A375 (cell line): Measurements from ENCODE around the gene SPAG8. TPM values are rescaled to one million over a fixed set of nuclear protein-coding genes. Genes with fewer than 3 reads are reported as not detected.

Experiments used
- small RNA-seq: library from RNA; depleted of rRNA; stranded (forward); fragments of <200 nt; gene quantifications from one replicate; pipeline ENCODE3, GENCODE V24; 2014
- total RNA-seq: library from RNA; depleted of rRNA; stranded (reverse); fragments of >200 nt; shearing (Covaris generic); gene quantifications from 2 replicates; pipeline ENCODE4 v1.2.3, GENCODE V29; 2014; rRNA removed

The SPAG8 gene
- total RNA-seq: 1.2 and 3.7 TPM in 2 replicates

GRCh38 chr9:35812025-35812602, at the start of gene SPAG8:
TSS of gene SPAG8 (minus strand) at chr9:35812262. CDS start at chr9:35812147, 115 bp downstream.

GRCh38 chr9:35829084-35829763, 17.2 kb upstream of the SPAG8 start, which contains the start of gene TMEM8B:
TSS of gene TMEM8B (plus strand) at chr9:35829228. CDS start at chr9:35829448, 220 bp downstream.

GRCh38 chr9:35828716-35829083, 16.6 kb upstream of the SPAG8 start, which contains the start of gene FAM221B:
TSS of gene FAM221B (minus strand) at chr9:35828732. CDS start at chr9:35826161, 2,571 bp downstream.

GRCh38 chr9:35814841-35815543, 2.9 kb upstream of the SPAG8 start, which contains the start of gene HINT2:
TSS of gene HINT2 (minus strand) at chr9:35815042. CDS start at chr9:35814979, 63 bp downstream.

GRCh38 chr9:35791297-35791921, 20.7 kb downstream of the SPAG8 start, which contains the start of gene NPR2:
TSS of gene NPR2 (plus strand) at chr9:35791591. CDS start at chr9:35792409, 818 bp downstream.

Small RNA genes lying within 50 kb of the gene (small RNA-seq; reads per million reads assigned to genes)
- gene HINT2: not detected

Other genes with a start within 250 kb of the SPAG8 start
- gene TESK1, start 207.0 kb downstream of the SPAG8 start, total RNA-seq: 8.5 and 8.9 TPM in 2 replicates
- gene CD72, start 193.8 kb downstream of the SPAG8 start, total RNA-seq: 1.3 TPM in 1 of 2 replicates, not detected in the other
- not detected in 2 replicates for gene SIT1, start 161.3 kb downstream of the SPAG8 start, total RNA-seq
- 24,429 and 35,489 TPM in 2 replicates for gene RMRP, start 154.2 kb downstream of the SPAG8 start, total RNA-seq
- gene CCDC107, start 154.0 kb downstream of the SPAG8 start, total RNA-seq: 10.5 and 14.1 TPM in 2 replicates
- 5.9 and 6.6 TPM in 2 replicates for gene ARHGEF39, start 147.1 kb downstream of the SPAG8 start, total RNA-seq
- gene CA9, start 138.3 kb downstream of the SPAG8 start, total RNA-seq: 23.5 and 29.2 TPM in 2 replicates
- gene TPM2, start 122.3 kb downstream of the SPAG8 start, total RNA-seq: 435 and 454 TPM in 2 replicates
- 168 and 176 TPM in 2 replicates for gene TLN1, start 80.1 kb downstream of the SPAG8 start, total RNA-seq
- gene CREB3, start 79.6 kb downstream of the SPAG8 start, total RNA-seq: 37.5 and 41.9 TPM in 2 replicates
- 49.6 and 50.5 TPM in 2 replicates for gene GBA2, start 63.0 kb downstream of the SPAG8 start, total RNA-seq
- 20.3 and 20.9 TPM in 2 replicates for gene RGP1, start 63.0 kb downstream of the SPAG8 start, total RNA-seq
- not detected in 2 replicates for gene MSMP, start 58.0 kb downstream of the SPAG8 start, total RNA-seq
- gene NPR2, start 20.7 kb downstream of the SPAG8 start, total RNA-seq: 2.0 and 5.1 TPM in 2 replicates
- gene HINT2, start 2.8 kb upstream of the SPAG8 start, total RNA-seq: 95.7 and 102 TPM in 2 replicates
- gene FAM221B, start 16.5 kb upstream of the SPAG8 start, total RNA-seq: not detected in 2 replicates
- gene TMEM8B, start 17.0 kb upstream of the SPAG8 start, total RNA-seq: 1.5 and 1.7 TPM in 2 replicates
- not detected in 2 replicates for gene OR13J1, start 58.1 kb upstream of the SPAG8 start, total RNA-seq
- 7.3 and 10.7 TPM in 2 replicates for gene HRCT1, start 93.9 kb upstream of the SPAG8 start, total RNA-seq
- gene SPAAR, start 97.2 kb upstream of the SPAG8 start, total RNA-seq: 0.60 TPM in 1 of 2 replicates, not detected in the other
- gene OR2S2, start 145.9 kb upstream of the SPAG8 start, total RNA-seq: not detected in 2 replicates
- gene RECK, start 224.7 kb upstream of the SPAG8 start, total RNA-seq: 4.5 and 4.9 TPM in 2 replicates